ENCODE measurements around the gene RBMS2. TPM values are rescaled to one million over a fixed set of nuclear protein-coding genes. Genes with fewer than 3 reads are reported as not detected.

The RBMS2 gene
- 100 to 1,000 TPM in 1 of 4 donors, 10 to 100 TPM in 3; 28.6 to 107 (median 33.0) TPM for total RNA-seq

- peaks cover 4 to 5% of the 10 kb centered on the region in 2 donors for H3K4me1 ChIP-seq
Observed at GRCh38 chr12:56521590-56522371, at the start of gene RBMS2. Gene RBMS2 (plus strand): TSS chr12:56521820. CDS start chr12:56522024, 204 bp downstream.

GRCh38 chr12:56474389-56474788 is 47.2 kb upstream of the RBMS2 start:
- DNase-seq, result no peak
- Histone ChIP-seq H3K9me3 (no peaks in the 10 kb centered on the region), H3K4me1 (no peaks in the 10 kb centered on the region), H3K4me3 (no peak overlapping the region), H3K27me3 (no peaks in the 10 kb centered on the region), H3K36me3 (no peaks in the 10 kb centered on the region), H3K27ac (no peak overlapping the region)
- intact Hi-C loops (cut with DNase I; ENCODE audit: low total_unique reads), result no loop called here
- TF ChIP-seq POLR2A (IDR thresholded peaks at IDR 0.05) (no peak), CTCF (IDR thresholded peaks at IDR 0.05) (no peak)

More at GRCh38 chr12:56521590-56522371, at the start of gene RBMS2:
- no peak for TF ChIP-seq CTCF (IDR thresholded peaks at IDR 0.05)
- peak; percentile 16 to 39 for TF ChIP-seq POLR2A (IDR thresholded peaks at IDR 0.05)
- Histone ChIP-seq H3K27me3 (no peaks in the 10 kb centered on the region), H3K27ac (peak within 1 kb of the TSS; percentile 88 to 99), H3K4me3 (peak within 1 kb of the TSS; percentile 48 to 82), H3K9me3 (no peaks in the 10 kb centered on the region), H3K36me3 (no peaks in the 10 kb centered on the region)
- DNase-seq, result peak; percentile 81 to 94
- intact Hi-C loops (cut with DNase I; ENCODE audit: low total_unique reads), result no loop called here

GRCh38 chr12:56476143-56476542 is 45.5 kb upstream of the RBMS2 start:
- TF ChIP-seq POLR2A (IDR thresholded peaks at IDR 0.05), result no peak
- no peak for TF ChIP-seq CTCF (IDR thresholded peaks at IDR 0.05)
- Histone ChIP-seq H3K4me3 (no peak overlapping the region), H3K36me3 (no peaks in the 10 kb centered on the region), H3K27me3 (no peaks in the 10 kb centered on the region), H3K4me1 (no peaks in the 10 kb centered on the region), H3K9me3 (no peaks in the 10 kb centered on the region), H3K27ac (no peak overlapping the region)
- intact Hi-C loops (cut with DNase I; ENCODE audit: low total_unique reads), result no loop called here
- no peak for DNase-seq

GRCh38 chr12:56476972-56477432 is 44.6 kb upstream of the RBMS2 start:
- H3K4me3 ChIP-seq, result no peak overlapping the region
- H3K36me3 ChIP-seq, result no peaks in the 10 kb centered on the region
- TF ChIP-seq CTCF (IDR thresholded peaks at IDR 0.05), result no peak
- no peak for TF ChIP-seq POLR2A (IDR thresholded peaks at IDR 0.05)
- H3K9me3 ChIP-seq, result no peaks in the 10 kb centered on the region
- no peaks in the 10 kb centered on the region for H3K27me3 ChIP-seq
- H3K4me1 ChIP-seq, result no peaks in the 10 kb centered on the region
- intact Hi-C loops (cut with DNase I; ENCODE audit: low total_unique reads), result no loop called here
- H3K27ac ChIP-seq, result no peak overlapping the region
- no peak for DNase-seq

- no peak for TF ChIP-seq POLR2A (IDR thresholded peaks at IDR 0.05)
- TF ChIP-seq CTCF (IDR thresholded peaks at IDR 0.05), result no peak
- no peaks in the 10 kb centered on the region for H3K4me1 ChIP-seq
- H3K4me3 ChIP-seq, result no peak overlapping the region
- no peaks in the 10 kb centered on the region for H3K27me3 ChIP-seq
- no peak for DNase-seq
- H3K27ac ChIP-seq, result no peak overlapping the region
- intact Hi-C loops (cut with DNase I; ENCODE audit: low total_unique reads), result no loop called here
- no peaks in the 10 kb centered on the region for H3K36me3 ChIP-seq
- no peaks in the 10 kb centered on the region for H3K9me3 ChIP-seq
Observed at GRCh38 chr12:56477521-56478225, 43.9 kb upstream of the RBMS2 start.

Data from uterus (tissue), 4 donors.